Prostate gland (tissue), 2 donors: ENCODE results near the gene WNT8A. TPM values are rescaled to one million over a fixed set of nuclear protein-coding genes. Genes with fewer than 3 reads are reported as not detected.
A peak's percentile ranks its signal among the peaks of the same experiment; 100 is the strongest.

Source experiments
- DNase-seq: peaks from one replicate; pipeline ENCODE4 v3.0.0-alpha.2; 2019; ENCODE audit warnings: low spot score
- H3K27ac ChIP-seq, 2 donors: fragments of 200-600 bp; sonication (generic); 2 replicates each; pipeline ENCODE4 v1.5.1; 2017 to 2019
- H3K27me3 ChIP-seq: fragments of 200-600 bp; sonication (generic); replicated peaks from 2 replicates; pipeline ENCODE4 v1.5.1; 2019; ENCODE audit not compliant: insufficient read depth
- H3K36me3 ChIP-seq, 2 donors: fragments of 200-600 bp; sonication (generic); 1 replicate in 1 of 2; 2 replicates in 1 of 2; pipeline versions ENCODE4 v1.5.1 to v1.8.1; 2017 to 2019
- H3K4me1 ChIP-seq: fragments of 200-600 bp; sonication (generic); replicated peaks from 2 replicates; pipeline ENCODE4 v1.5.1; 2019
- H3K4me3 ChIP-seq, 2 donors: fragments of 200-600 bp; sonication (generic); 2 replicates each; pipeline ENCODE4 v1.5.1; 2017 to 2019
- H3K9me3 ChIP-seq: fragments of 200-600 bp; sonication (generic); 2 replicates; pipeline ENCODE4 v1.5.1; 2017
- CTCF ChIP-seq, 4 experiments: fragments of 200-600 bp in 2 of 4; fragments of 450-650 bp in 2 of 4; sonication (generic) in 2 of 4; IDR thresholded peaks; 1 replicate in 3 of 4; 2 replicates in 1 of 4; pipeline ENCODE4 v1.5.1; 2016 to 2019; ENCODE audit warnings: antibody characterized with exemption in 4 of 4, mild to moderate bottlenecking in 2 of 4, moderate library complexity in 2 of 4
- POLR2A ChIP-seq: fragments of 450-650 bp; IDR thresholded peaks from one replicate; pipeline ENCODE4 v1.6.1; 2016; ENCODE audit warnings: antibody characterized with exemption, mild to moderate bottlenecking
- POLR2AphosphoS5 ChIP-seq: sonication (generic); formaldehyde crosslinking; IDR thresholded peaks from one replicate; pipeline ENCODE4 v1.6.1; 2017; ENCODE audit warnings: antibody characterized with exemption
- WGBS: methylation state at CpG from one replicate; pipeline ENCODE4 v1.1.5; 2018; 5-methylcytosine and 5-hydroxymethylcytosine counted together
- intact Hi-C: fragments of 100-400 bp; cut with DNase I; formaldehyde crosslinking; loops from one replicate; pipeline ENCODE4 v1.14.2; 2022
- total RNA-seq, 2 donors: library from RNA; depleted of rRNA; stranded (reverse); fragments of >200 nt; gene quantifications; one replicate each; pipeline ENCODE4 v1.1.0, GENCODE V29; 2016

WNT8A gene
- 1 to 10 TPM in 1 of 2 donors, not detected in 1; 1.1 TPM for total RNA-seq

- Histone ChIP-seq H3K27ac (no peak within 1 kb of the TSS), H3K4me1 (no peaks in the 10 kb centered on the region), H3K27me3 (no peaks in the 10 kb centered on the region), H3K9me3 (no peaks in the 10 kb centered on the region), H3K4me3 (no peak within 1 kb of the TSS), H3K36me3 (no peaks in the 10 kb centered on the region)
- DNase-seq = no peak
- TF ChIP-seq CTCF (IDR thresholded peaks at IDR 0.05) = no peak
- TF ChIP-seq POLR2AphosphoS5 = no peak
- no peak for TF ChIP-seq POLR2A
- intact Hi-C loops = no loop called here
- WGBS = 71% methylated on average over 5 of the region's 5 CpGs
Observed at GRCh38 chr5:138083702-138084101, at the start of gene WNT8A. TSS of gene WNT8A (plus strand) at chr5:138084033. CDS start at chr5:138084128, 95 bp downstream.

- WGBS = 29% methylated on average over 11 of the region's 11 CpGs
- peak; percentile 15 for DNase-seq
- Histone ChIP-seq H3K36me3 (no peaks in the 10 kb centered on the region), H3K4me3 (no peak overlapping the region), H3K4me1 (no peaks in the 10 kb centered on the region), H3K27ac (no peak overlapping the region), H3K9me3 (no peaks in the 10 kb centered on the region), H3K27me3 (no peaks in the 10 kb centered on the region)
- intact Hi-C loops = loop anchor here (2.0 kb wide), 2 partner anchors 33 to 97 kb away; no protein-coding TSS in a partner anchor
- peak; percentile 67 for TF ChIP-seq POLR2AphosphoS5
- no peak for TF ChIP-seq POLR2A
- TF ChIP-seq CTCF (IDR thresholded peaks at IDR 0.05) = peak; percentile 50 to 85 (median 81)
Observed at GRCh38 chr5:138035605-138036537, 48.0 kb upstream of the WNT8A start.

GRCh38 chr5:138037271-138037670, 46.6 kb upstream of the WNT8A start:
- Histone ChIP-seq H3K4me1 (no peaks in the 10 kb centered on the region), H3K27me3 (no peaks in the 10 kb centered on the region), H3K36me3 (no peaks in the 10 kb centered on the region), H3K4me3 (no peak overlapping the region), H3K27ac (no peak overlapping the region), H3K9me3 (no peaks in the 10 kb centered on the region)
- DNase-seq = no peak
- TF ChIP-seq CTCF (IDR thresholded peaks at IDR 0.05) = no peak
- no peak for TF ChIP-seq POLR2AphosphoS5
- TF ChIP-seq POLR2A = no peak
- intact Hi-C loops = loop anchor here (2.0 kb wide), 2 partner anchors 32 to 96 kb away; no protein-coding TSS in a partner anchor

- intact Hi-C loops = loop anchor here (2.0 kb wide), 2 partner anchors 31 to 95 kb away; no protein-coding TSS in a partner anchor
- WGBS = 63% methylated on average over 1 of the region's 1 CpG
Observed at GRCh38 chr5:138037907-138038633, 45.8 kb upstream of the WNT8A start.

More at GRCh38 chr5:138037907-138038633, 45.8 kb upstream of the WNT8A start:
- Histone ChIP-seq H3K4me3 (no peak overlapping the region), H3K9me3 (no peaks in the 10 kb centered on the region), H3K27me3 (no peaks in the 10 kb centered on the region), H3K27ac (no peak overlapping the region), H3K36me3 (no peaks in the 10 kb centered on the region), H3K4me1 (no peaks in the 10 kb centered on the region)
- no peak for DNase-seq
- TF ChIP-seq POLR2A = no peak
- no peak for TF ChIP-seq POLR2AphosphoS5
- TF ChIP-seq CTCF (IDR thresholded peaks at IDR 0.05) = no peak
